ENCODE results near the gene HAX1.

HAX1 gene

GRCh38 chr1:154272217-154272998 lies at the start of gene HAX1 (continued):
- TF ChIP-seq ZNF148 (tag by site-specific recombination; IDR thresholded peaks at IDR 0.05; ENCODE audit: borderline replicate concordance): no peak
- 0 out of 2 replicates have a peak, but pooled peaks have one; percentile 43 for TF ChIP-seq ZBTB7A (tag by site-specific recombination; IDR thresholded peaks at IDR 0.05; ENCODE audit: low read depth)
- TF ChIP-seq ZNF558 (tag by site-specific recombination; IDR thresholded peaks at IDR 0.05): no peak; the same call in 1 of the 2 replicates
- no peak for TF ChIP-seq OVOL3 (tag by site-specific recombination; IDR thresholded peaks at IDR 0.05)
- TF ChIP-seq ZNF23 (tag by site-specific recombination; IDR thresholded peaks at IDR 0.05; ENCODE audit: borderline replicate concordance): no peak
- peak; percentile 84 for TF ChIP-seq PATZ1 (tag by site-specific recombination; IDR thresholded peaks at IDR 0.05)
- TF ChIP-seq ZNF639 (tag by site-specific recombination; IDR thresholded peaks at IDR 0.05): no peak
- peak; percentile 54; the same call in 1 of the 2 replicates for TF ChIP-seq ZBTB20 (tag by site-specific recombination; IDR thresholded peaks at IDR 0.05)
- TF ChIP-seq WT1 (tag by site-specific recombination; IDR thresholded peaks at IDR 0.05): no peak
- no peak for TF ChIP-seq SCRT1 (tag by site-specific recombination; IDR thresholded peaks at IDR 0.05; ENCODE audit: borderline replicate concordance)
- TF ChIP-seq ZNF518A (tag by site-specific recombination; conservative IDR thresholded peaks at IDR 0.05; ENCODE audit: low read depth): peak; percentile 41; the same call in 1 of the 2 replicates
- no peak for TF ChIP-seq ZNF529 (tag by site-specific recombination; IDR thresholded peaks at IDR 0.05; ENCODE audit: insufficient replicate concordance)
- no peak for TF ChIP-seq ZNF549 (tag by site-specific recombination; IDR thresholded peaks at IDR 0.05)
- no peak for TF ChIP-seq ZBTB10 (tag by site-specific recombination; IDR thresholded peaks at IDR 0.05)
- TF ChIP-seq OSR2 (tag by site-specific recombination; IDR thresholded peaks at IDR 0.05): no peak
- TF ChIP-seq ZNF335 (tag by site-specific recombination; conservative IDR thresholded peaks at IDR 0.05): peak; percentile 70
- no peak for TF ChIP-seq PRDM6 (tag by site-specific recombination; IDR thresholded peaks at IDR 0.05)
- no peak for TF ChIP-seq MZF1 (tag by site-specific recombination; IDR thresholded peaks at IDR 0.05; ENCODE audit: borderline replicate concordance)
- TF ChIP-seq SCRT2 (tag by site-specific recombination; IDR thresholded peaks at IDR 0.05): peak; percentile 66
- no peak for TF ChIP-seq ZNF433 (tag by site-specific recombination; IDR thresholded peaks at IDR 0.05; ENCODE audit: low read depth)
- peak; percentile 86 for TF ChIP-seq ZNF580 (tag by site-specific recombination; IDR thresholded peaks at IDR 0.05)
- peak; percentile 28; the same call in 1 of the 2 replicates for TF ChIP-seq ZNF184 (tag by site-specific recombination; IDR thresholded peaks at IDR 0.05)

Data from HEK293 (cell line).